ENCODE data around the gene TPBG.
"Not testable (repeated sequence)": the region's sequence is repeated elsewhere in the genome, so short reads cannot be mapped to it uniquely, and the experiment has no call there.

Gene TPBG

DNA sequence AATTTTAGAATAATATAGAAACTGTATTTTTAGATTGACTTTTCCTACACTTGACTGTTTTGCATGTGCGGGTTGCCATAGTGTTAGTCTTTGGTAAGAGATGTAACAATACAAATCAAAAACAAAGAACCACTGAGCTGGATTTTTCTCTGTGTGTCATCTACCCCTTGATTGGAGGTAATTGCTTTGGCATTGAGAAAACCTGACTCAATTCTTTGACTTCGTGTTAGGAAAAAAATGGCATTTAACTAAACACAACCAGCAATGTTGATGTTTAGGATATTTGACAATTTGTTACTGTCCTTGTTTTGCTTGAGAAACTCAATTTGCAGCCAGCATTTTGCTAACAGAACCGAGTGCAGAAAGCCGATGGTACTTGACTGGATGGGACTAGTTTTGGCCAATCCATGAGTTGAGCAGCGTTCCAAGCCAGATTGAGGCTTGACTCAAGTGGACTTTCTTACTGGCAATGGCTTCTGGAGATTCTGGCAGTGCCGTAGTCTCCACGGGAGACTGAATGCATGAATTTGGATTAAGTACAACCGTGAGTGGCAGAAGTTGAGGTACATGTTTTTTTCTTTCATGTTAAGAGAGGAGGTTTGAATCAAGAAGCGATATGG is 17.1 kb downstream of the TPBG start:
- DNase-seq: no peak

DNA sequence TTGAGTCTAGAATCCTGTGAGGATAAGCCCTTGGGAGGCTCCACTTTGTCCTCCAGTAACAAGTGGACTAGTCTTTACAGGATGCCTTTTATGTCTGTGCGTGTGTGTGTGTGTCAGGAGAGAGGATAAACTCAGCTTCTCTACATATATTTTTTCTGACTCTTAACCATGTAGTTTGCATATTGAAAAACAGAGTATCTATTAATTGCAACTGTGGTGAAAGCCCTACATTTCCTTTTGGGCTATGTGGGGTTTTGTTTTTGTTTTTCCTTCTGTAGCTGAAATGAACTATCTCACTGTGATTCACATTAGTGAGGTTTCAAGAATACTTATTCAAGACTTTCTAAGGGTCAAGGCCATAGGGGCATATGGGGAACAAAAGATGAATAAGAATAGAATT is 17.7 kb downstream of the TPBG start:
- no peak for DNase-seq

DNA sequence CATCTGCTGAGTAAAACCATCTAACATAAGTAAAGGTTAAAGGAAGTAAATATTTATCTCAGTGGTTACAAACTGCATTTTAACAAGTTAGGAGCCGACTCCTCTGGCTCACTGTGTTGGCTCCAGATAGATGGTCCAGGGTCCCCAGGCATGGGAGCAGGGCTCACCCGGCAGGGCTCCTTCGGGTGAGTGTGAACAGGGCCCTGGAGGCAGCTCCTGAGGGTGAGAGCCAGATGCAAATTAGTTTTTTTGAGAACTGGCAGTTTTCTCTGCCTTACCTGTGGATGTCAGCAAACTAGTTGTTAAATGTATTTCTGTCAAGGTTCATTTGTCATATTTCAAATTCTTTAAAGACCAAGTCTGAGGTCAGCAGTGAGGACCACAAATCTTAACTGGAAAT is 21.5 kb downstream of the TPBG start:
- DNase-seq: no peak

DNA sequence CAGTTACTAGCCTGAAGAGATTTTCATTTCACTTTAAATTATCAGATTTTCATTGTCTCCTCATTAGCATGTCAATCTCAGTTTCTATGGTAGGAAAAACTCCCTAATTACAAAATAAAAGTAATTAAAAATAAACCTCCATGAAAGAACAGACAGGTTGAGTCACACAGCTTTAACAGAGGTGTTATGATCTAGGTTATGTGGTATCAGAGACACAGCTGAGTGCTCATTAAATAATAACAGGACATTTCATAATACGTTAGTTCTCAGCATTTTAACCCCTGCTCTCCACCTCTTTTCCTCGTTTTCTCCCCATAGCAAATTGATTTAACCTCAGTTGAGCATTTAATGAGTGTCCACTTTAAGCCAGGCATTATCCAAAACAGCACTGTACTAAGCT is 21.9 kb downstream of the TPBG start:
- no peak for DNase-seq

DNA sequence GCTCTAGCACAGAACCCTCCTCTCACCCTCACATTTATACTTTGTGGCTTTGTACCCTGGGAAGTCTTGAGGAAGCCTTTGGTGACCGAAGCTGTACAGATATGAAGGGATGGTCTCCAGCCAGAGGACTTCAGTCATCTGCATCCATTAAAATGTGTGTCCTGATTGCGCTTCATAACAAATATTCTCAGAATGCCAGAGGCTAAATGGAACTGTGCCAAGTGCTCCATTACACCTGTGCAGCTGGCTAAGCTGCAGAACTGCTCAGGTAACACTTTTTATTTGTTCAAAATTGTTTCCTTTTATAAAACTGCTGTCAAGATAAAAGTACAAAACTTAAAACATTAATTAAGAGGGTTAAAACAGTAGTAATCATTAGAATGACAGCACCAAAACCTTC is 22.3 kb downstream of the TPBG start:
- DNase-seq: no peak

DNA sequence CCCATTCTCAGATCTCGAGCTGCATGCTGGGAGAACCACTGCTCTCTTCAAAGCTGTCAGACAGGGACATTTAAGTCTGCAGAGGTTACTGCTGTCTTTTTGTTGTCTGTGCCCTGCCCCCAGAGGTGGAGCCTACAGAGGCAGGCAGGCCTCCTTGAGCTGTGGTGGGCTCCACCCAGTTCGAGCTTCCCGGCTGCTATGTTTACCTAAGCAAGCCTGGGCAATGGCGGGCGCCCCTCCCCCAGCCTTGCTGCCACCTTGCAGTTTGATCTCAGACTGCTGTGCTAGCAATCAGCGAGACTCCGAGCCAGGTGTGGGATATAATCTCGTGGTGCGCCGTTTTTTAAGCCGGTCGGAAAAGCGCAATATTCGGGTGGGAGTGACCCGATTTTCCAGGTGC is 31.2 kb downstream of the TPBG start:
- not testable (repeated sequence) for DNase-seq

DNA sequence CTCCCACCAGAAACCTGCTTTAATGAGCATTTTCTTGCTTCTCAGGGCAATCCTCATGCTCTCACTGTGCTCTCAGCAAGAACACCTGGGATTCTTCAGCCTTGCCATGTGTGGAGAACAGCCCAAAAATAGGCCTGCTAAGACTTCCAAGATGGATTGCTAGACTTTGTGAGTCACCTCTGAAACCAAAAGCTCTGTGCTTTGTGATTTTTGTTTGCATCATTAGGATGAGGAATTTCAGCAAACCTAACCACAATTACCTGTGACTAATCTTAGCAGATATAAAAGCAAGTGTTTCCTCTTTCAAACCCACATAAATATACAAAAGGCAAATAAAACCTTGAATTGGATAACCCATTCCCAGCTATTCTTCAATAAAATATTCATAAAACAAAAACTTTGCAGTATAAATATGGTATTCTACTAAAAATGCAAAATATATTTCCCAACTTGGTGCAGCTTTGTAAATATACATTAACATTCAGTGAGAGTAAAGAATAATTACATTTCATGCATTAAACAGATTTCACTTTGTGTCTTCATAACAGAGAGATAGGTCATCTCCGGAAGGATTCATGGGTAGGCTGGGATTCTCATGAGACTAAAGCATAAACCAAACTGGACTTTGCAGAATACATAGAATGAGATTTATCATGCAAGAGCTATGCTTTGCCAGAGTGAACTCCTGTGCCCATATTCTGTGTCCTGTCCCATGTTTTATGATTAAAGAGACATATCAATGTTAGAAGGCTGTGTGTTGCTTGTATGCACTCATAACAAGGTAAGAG is 33.5 kb downstream of the TPBG start:
- no peak for DNase-seq

DNA sequence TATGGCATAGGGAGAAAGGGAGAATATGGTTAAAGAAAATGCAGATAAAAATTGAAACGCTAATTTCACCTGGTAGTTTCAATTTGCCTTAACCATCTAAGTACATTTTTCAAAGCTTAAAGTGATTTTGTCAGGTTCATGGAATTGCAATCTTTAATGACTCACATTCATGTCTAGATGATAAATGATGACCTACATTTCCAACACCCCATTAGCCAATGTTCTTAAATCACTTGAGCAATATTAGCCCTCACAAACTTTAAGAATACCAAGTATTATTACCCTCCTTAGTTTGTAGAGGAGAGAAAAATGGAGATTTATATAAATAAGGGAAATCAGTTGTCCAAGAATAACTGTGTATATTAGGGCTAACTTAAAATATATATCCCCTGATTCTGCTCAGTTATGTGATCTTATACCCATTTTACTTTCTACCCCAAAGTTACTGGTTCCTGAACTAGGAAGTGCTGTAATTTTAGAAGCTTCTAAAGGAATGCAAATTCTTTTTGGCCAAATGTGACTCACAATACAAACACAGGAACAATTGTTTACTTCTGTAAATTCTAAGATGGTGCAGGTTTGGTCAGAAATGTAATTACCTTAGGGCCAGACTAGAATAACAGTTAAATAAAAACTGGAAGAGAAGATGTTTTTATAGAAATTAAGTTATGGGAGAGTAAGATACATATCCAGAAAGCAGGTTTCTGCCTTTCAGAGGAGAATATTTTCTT is 34.5 kb downstream of the TPBG start:
- DNase-seq: no peak

DNA sequence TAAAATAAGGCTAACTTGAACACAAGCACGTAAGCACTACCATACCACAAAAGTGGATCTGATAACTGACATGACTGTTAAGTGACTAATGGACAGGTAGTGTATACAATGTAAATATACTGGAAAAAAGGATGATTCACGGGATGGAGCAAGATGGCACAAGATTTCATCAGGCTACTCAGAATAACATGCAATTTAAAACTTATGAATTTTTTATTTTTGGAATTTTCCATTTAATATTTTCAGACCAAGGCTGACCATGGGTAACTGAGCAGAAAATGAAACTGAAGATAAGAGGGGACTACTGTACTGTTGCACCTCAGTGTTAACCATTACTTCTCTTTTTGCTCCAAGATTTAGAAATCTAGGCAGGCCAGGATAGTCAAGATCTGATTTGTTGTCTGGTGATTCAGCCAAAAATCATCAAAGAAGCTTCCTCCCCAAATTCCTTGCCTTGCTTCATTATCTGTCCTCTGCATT is 45.4 kb downstream of the TPBG start:
- DNase-seq: no peak

DNA sequence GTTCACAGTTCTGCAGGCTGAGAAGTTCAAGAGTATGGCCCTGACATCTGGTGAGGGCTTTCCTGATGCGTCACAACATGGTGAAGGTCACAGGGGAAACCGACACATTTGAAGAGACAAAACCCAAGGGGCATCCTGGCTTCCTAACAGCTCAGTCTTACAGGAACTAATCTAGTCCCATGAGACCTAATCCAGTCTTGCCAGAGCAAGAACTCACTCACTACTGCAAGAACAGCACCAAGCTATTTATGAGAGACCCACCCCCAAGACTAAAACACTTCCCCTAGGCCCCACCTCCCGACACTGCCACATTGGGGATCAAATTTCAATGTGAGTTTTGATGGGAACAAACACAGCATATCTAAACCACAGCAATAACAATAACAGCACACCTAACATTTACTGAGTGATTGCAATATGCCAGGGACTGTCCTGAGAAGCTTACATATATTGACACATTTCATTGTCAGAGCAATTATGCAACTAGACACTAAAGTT is 46.6 kb downstream of the TPBG start:
- DNase-seq: no peak

DNA sequence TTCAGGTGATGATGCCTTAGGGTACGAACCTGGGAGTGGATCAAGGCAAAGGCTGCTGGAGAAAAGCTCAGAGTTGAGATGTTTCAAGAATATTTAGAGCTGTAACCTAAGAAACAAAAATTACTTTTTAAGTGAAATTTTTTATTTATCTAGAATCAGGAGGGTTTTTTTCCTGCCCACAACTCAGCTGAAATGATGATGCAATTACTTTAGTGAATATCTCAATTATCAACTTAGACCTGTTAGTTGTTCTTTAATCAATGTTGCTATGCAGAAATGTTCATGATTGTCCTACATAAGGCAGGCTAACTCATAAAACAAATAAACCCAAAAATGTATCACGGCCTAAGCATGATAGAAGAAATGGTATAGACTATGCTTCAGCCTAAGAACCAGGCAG is 50.3 kb downstream of the TPBG start:
- no peak for DNase-seq

DNA sequence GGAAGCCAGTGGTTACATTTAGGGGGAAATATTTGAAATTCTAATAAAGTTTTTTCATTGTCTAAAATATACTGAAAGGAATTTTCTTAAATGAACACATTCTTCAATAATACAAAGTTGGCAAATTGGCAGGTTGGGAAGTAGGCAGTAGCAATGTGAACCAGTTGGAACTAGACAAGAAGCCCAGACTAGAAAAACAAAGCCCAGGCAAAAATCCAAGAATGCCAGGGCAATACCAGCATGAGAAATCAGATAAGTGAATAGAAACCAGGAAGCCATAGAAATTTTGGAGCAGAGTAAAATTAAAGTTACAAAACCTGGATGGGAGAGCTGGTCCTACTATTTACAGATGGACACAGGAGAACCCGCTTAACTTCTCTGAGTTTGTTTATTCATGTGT is 52.2 kb downstream of the TPBG start:
- no peak for DNase-seq

DNA sequence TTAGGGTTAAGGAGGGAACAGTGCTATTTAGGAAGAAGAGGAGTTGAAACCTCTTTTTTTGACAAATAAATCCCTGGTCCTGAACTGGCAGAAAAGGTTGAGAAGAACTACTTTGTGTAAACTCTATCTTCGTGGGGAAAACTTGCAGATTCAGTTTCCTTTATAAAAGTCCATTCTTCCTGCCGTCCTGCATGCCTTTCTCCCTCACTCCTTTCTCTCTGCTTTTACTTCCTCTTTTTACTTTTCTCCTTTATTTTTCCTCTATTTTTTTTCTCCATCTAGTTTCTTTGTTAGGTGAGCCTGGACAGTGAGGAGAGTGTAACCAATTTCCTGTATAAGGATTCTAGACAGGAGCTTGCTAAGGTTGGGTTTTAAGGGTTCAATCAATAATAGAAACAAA is 52.7 kb downstream of the TPBG start:
- DNase-seq: no peak

Data from activated CD4-positive, alpha-beta T cell treated with anti-CD3 and anti-CD28 coated beads, Interleukin-2, Interleukin-6, amounts not matched to agents 100 ng/mL and 50 ng/mL, durations not matched to agents 16 hours and 8 hours (primary cell).